Measurements from ENCODE around the gene HMCN2. TPM values are rescaled to one million over a fixed set of nuclear protein-coding genes. Genes with fewer than 3 reads are reported as not detected.
"Not testable (repeated sequence)": the region's sequence is repeated elsewhere in the genome, so short reads cannot be mapped to it uniquely, and the experiment has no call there.

The HMCN2 gene
- total RNA-seq, 1 donor from 2014 or later = not detected

- no peaks in the 10 kb centered on the region for H3K27me3 ChIP-seq (ENCODE audit: control insufficient read depth, insufficient read depth, low read length)
- TF ChIP-seq, protein P1, sequence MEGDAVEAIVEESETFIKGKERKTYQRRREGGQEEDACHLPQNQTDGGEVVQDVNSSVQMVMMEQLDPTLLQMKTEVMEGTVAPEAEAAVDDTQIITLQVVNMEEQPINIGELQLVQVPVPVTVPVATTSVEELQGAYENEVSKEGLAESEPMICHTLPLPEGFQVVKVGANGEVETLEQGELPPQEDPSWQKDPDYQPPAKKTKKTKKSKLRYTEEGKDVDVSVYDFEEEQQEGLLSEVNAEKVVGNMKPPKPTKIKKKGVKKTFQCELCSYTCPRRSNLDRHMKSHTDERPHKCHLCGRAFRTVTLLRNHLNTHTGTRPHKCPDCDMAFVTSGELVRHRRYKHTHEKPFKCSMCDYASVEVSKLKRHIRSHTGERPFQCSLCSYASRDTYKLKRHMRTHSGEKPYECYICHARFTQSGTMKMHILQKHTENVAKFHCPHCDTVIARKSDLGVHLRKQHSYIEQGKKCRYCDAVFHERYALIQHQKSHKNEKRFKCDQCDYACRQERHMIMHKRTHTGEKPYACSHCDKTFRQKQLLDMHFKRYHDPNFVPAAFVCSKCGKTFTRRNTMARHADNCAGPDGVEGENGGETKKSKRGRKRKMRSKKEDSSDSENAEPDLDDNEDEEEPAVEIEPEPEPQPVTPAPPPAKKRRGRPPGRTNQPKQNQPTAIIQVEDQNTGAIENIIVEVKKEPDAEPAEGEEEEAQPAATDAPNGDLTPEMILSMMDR (IDR thresholded peaks at IDR 0.05; ENCODE audit: insufficient read depth, low read length, poor library complexity, severe bottlenecking) = no peak
- no peak for DNase-seq (ENCODE audit: low read depth)
- no peak overlapping the region for H3K4me3 ChIP-seq (ENCODE audit: low read depth, low read length)
- H3K36me3 ChIP-seq (ENCODE audit: control insufficient read depth, insufficient read depth, low read length) = no peaks in the 10 kb centered on the region
Observed at GRCh38 chr9:130275156-130275555, 9.6 kb downstream of the HMCN2 start.

GRCh38 chr9:130276121-130276520, 10.6 kb downstream of the HMCN2 start:
- TF ChIP-seq, protein P1 (IDR thresholded peaks at IDR 0.05; ENCODE audit: insufficient read depth, low read length, poor library complexity, severe bottlenecking) = no peak
- DNase-seq (ENCODE audit: low read depth) = peak; percentile 55
- Histone ChIP-seq H3K4me3 (ENCODE audit: low read depth, low read length) (no peak overlapping the region), H3K27me3 (ENCODE audit: control insufficient read depth, insufficient read depth, low read length) (no peaks in the 10 kb centered on the region), H3K36me3 (ENCODE audit: control insufficient read depth, insufficient read depth, low read length) (no peaks in the 10 kb centered on the region)

GRCh38 chr9:130276955-130277354, 11.4 kb downstream of the HMCN2 start:
- no peak for DNase-seq (ENCODE audit: low read depth)
- Histone ChIP-seq H3K4me3 (ENCODE audit: low read depth, low read length) (no peak overlapping the region), H3K36me3 (ENCODE audit: control insufficient read depth, insufficient read depth, low read length) (no peaks in the 10 kb centered on the region), H3K27me3 (ENCODE audit: control insufficient read depth, insufficient read depth, low read length) (no peaks in the 10 kb centered on the region)
- TF ChIP-seq, protein P1 (IDR thresholded peaks at IDR 0.05; ENCODE audit: insufficient read depth, low read length, poor library complexity, severe bottlenecking) = no peak

- H3K27me3 ChIP-seq (ENCODE audit: control insufficient read depth, insufficient read depth, low read length); H3K4me3 ChIP-seq (ENCODE audit: low read depth, low read length); DNase-seq (ENCODE audit: low read depth); H3K36me3 ChIP-seq (ENCODE audit: control insufficient read depth, insufficient read depth, low read length): not testable (repeated sequence)
Observed at GRCh38 chr9:130277525-130277924, 12.0 kb downstream of the HMCN2 start.

DNA sequence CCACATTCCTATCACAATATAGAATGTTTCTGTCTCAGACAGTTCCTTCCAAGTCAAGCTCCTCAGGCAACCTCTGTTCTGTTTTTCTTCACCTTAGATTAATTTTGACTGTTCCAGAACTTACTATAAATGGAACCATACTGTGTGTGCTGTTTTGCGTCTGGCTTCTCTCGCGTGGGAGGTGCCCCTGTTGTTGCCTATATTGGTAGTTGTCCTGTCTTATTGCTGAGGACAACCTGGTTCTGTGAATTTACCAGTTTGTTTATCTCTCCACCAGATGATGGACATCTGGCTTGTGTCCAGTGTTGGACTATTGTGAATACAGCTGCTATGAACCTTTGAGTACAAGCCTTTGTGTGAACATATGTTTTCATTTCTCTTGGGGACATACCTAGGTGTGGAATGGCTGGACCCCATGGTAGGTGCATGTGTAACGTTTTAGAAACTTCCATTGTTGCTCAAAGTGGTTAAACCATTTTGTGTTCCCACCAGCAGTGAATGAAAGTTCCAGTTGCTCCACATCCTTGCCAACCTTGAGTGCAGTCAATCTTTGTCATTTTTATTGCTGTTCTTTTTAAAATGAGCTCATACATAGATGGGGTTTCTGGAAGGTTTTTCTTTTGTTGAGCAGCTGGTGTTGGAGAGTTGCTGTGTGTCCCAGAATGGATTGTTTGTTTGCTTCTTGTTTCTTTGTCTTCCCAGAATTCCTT, 18.1 kb downstream of the HMCN2 start:
- peaks cover 39% of the 10 kb centered on the region for H3K27me3 ChIP-seq (ENCODE audit: control insufficient read depth, insufficient read depth, low read length)
- TF ChIP-seq, protein P1 (IDR thresholded peaks at IDR 0.05; ENCODE audit: insufficient read depth, low read length, poor library complexity, severe bottlenecking) = no peak
- DNase-seq (ENCODE audit: low read depth) = no peak
- no peak overlapping the region for H3K4me3 ChIP-seq (ENCODE audit: low read depth, low read length)
- H3K36me3 ChIP-seq (ENCODE audit: control insufficient read depth, insufficient read depth, low read length) = no peaks in the 10 kb centered on the region

- TF ChIP-seq, protein P1 (IDR thresholded peaks at IDR 0.05; ENCODE audit: insufficient read depth, low read length, poor library complexity, severe bottlenecking) = no peak
- Histone ChIP-seq H3K36me3 (ENCODE audit: control insufficient read depth, insufficient read depth, low read length) (no peaks in the 10 kb centered on the region), H3K4me3 (ENCODE audit: low read depth, low read length) (no peak overlapping the region), H3K27me3 (ENCODE audit: control insufficient read depth, insufficient read depth, low read length) (peaks cover 44% of the 10 kb centered on the region)
- DNase-seq (ENCODE audit: low read depth) = no peak
Observed at GRCh38 chr9:130284249-130284625, 18.7 kb downstream of the HMCN2 start.

Data from kidney epithelial cell (primary cell).